Measurements from ENCODE around the gene NLRP3. TPM values are rescaled to one million over a fixed set of nuclear protein-coding genes. Genes with fewer than 3 reads are reported as not detected.

NLRP3 gene
- total RNA-seq, 1 donor from 2014 or later = 0.09 TPM

GRCh38 chr1:247378334-247379073, 37.5 kb upstream of the NLRP3 start:
- DNase-seq (ENCODE audit: low read depth) (no peak), FAIRE-seq (no peak)
- Histone ChIP-seq H3K27me3 (ENCODE audit: insufficient read depth, low read length) (no peaks in the 10 kb centered on the region), H3K4me3 (ENCODE audit: insufficient read depth, low read depth, low read length) (no peak overlapping the region), H3K36me3 (ENCODE audit: insufficient read depth, low read length) (no peaks in the 10 kb centered on the region), H3K27ac (ENCODE audit: low read depth, low read length) (no peak overlapping the region), H3K79me2 (ENCODE audit: insufficient read depth, low read length) (no peaks in the 10 kb centered on the region), H3K9ac (ENCODE audit: low read length) (no peak overlapping the region), H3K4me2 (ENCODE audit: low read length) (no peak overlapping the region), H4K20me1 (ENCODE audit: insufficient read depth, low read length) (no peaks in the 10 kb centered on the region), H2AFZ (ENCODE audit: low read depth, low read length) (no peak overlapping the region), H3K9me3 (ENCODE audit: insufficient read depth, low read depth, low read length) (no peaks in the 10 kb centered on the region), H3K4me1 (ENCODE audit: insufficient read depth, low read length) (no peaks in the 10 kb centered on the region)
- Mint-ChIP-seq H3K27ac (ENCODE audit: unreplicated experiment) (no peak overlapping the region), H3K27me3 (ENCODE audit: low read depth, unreplicated experiment) (peaks cover 13% of the 10 kb centered on the region), H3K9me3 (ENCODE audit: unreplicated experiment) (peaks cover 17% of the 10 kb centered on the region), H3K4me1 (ENCODE audit: low read depth, unreplicated experiment) (no peaks in the 10 kb centered on the region), H3K4me3 (ENCODE audit: unreplicated experiment) (no peak overlapping the region), H3K36me3 (ENCODE audit: low read depth, unreplicated experiment) (peaks cover 1% of the 10 kb centered on the region)
- TF ChIP-seq CTCF (IDR thresholded peaks at IDR 0.05; ENCODE audit: insufficient read depth, low read depth, low read length) (no peak), EZH2 (IDR thresholded peaks at IDR 0.05; ENCODE audit: insufficient read depth, low read length) (no peak)

GRCh38 chr1:247385283-247385682, 30.7 kb upstream of the NLRP3 start:
- FAIRE-seq (no peak), DNase-seq (ENCODE audit: low read depth) (no peak)
- peaks cover 5% of the 10 kb centered on the region for H3K9me3 ChIP-seq (ENCODE audit: insufficient read depth, low read depth, low read length)
- H3K4me2 ChIP-seq (ENCODE audit: low read length) = no peak overlapping the region
- H4K20me1 ChIP-seq (ENCODE audit: insufficient read depth, low read length) = no peaks in the 10 kb centered on the region
- H3K4me1 ChIP-seq (ENCODE audit: insufficient read depth, low read length) = no peaks in the 10 kb centered on the region
- Mint-ChIP-seq H3K4me1 (ENCODE audit: low read depth, unreplicated experiment) (peaks cover 24% of the 10 kb centered on the region), H3K4me3 (ENCODE audit: unreplicated experiment) (no peak overlapping the region), H3K27ac (ENCODE audit: unreplicated experiment) (peak overlapping the region; percentile 36), H3K36me3 (ENCODE audit: low read depth, unreplicated experiment) (peaks cover 3% of the 10 kb centered on the region), H3K27me3 (ENCODE audit: low read depth, unreplicated experiment) (no peaks in the 10 kb centered on the region), H3K9me3 (ENCODE audit: unreplicated experiment) (peaks cover 2% of the 10 kb centered on the region)
- H2AFZ ChIP-seq (ENCODE audit: low read depth, low read length) = no peak overlapping the region
- H3K79me2 ChIP-seq (ENCODE audit: insufficient read depth, low read length) = no peaks in the 10 kb centered on the region
- H3K9ac ChIP-seq (ENCODE audit: low read length) = no peak overlapping the region
- TF ChIP-seq EZH2 (IDR thresholded peaks at IDR 0.05; ENCODE audit: insufficient read depth, low read length) (no peak), CTCF (IDR thresholded peaks at IDR 0.05; ENCODE audit: insufficient read depth, low read depth, low read length) (no peak)
- no peaks in the 10 kb centered on the region for H3K27me3 ChIP-seq (ENCODE audit: insufficient read depth, low read length)
- no peak overlapping the region for H3K4me3 ChIP-seq (ENCODE audit: insufficient read depth, low read depth, low read length)
- no peak overlapping the region for H3K27ac ChIP-seq (ENCODE audit: low read depth, low read length)
- no peaks in the 10 kb centered on the region for H3K36me3 ChIP-seq (ENCODE audit: insufficient read depth, low read length)

- no peaks in the 10 kb centered on the region for H3K79me2 ChIP-seq (ENCODE audit: insufficient read depth, low read length)
- H2AFZ ChIP-seq (ENCODE audit: low read depth, low read length) = no peak overlapping the region
- no peak for DNase-seq (ENCODE audit: low read depth)
- peaks cover 5% of the 10 kb centered on the region for H3K9me3 ChIP-seq (ENCODE audit: insufficient read depth, low read depth, low read length)
- H3K4me1 ChIP-seq (ENCODE audit: insufficient read depth, low read length) = no peaks in the 10 kb centered on the region
- no peak for FAIRE-seq
- H3K9ac ChIP-seq (ENCODE audit: low read length) = no peak overlapping the region
- peaks cover 3% of the 10 kb centered on the region for H3K36me3 Mint-ChIP-seq (ENCODE audit: low read depth, unreplicated experiment)
- no peaks in the 10 kb centered on the region for H4K20me1 ChIP-seq (ENCODE audit: insufficient read depth, low read length)
- no peak overlapping the region for H3K4me3 Mint-ChIP-seq (ENCODE audit: unreplicated experiment)
- peak overlapping the region; percentile 92 for H3K27ac Mint-ChIP-seq (ENCODE audit: unreplicated experiment)
- H3K27me3 ChIP-seq (ENCODE audit: insufficient read depth, low read length) = no peaks in the 10 kb centered on the region
- peaks cover 2% of the 10 kb centered on the region for H3K9me3 Mint-ChIP-seq (ENCODE audit: unreplicated experiment)
- H3K27me3 Mint-ChIP-seq (ENCODE audit: low read depth, unreplicated experiment) = no peaks in the 10 kb centered on the region
- TF ChIP-seq EZH2 (IDR thresholded peaks at IDR 0.05; ENCODE audit: insufficient read depth, low read length) = no peak
- no peak for TF ChIP-seq CTCF (IDR thresholded peaks at IDR 0.05; ENCODE audit: insufficient read depth, low read depth, low read length)
- H3K36me3 ChIP-seq (ENCODE audit: insufficient read depth, low read length) = no peaks in the 10 kb centered on the region
- H3K4me1 Mint-ChIP-seq (ENCODE audit: low read depth, unreplicated experiment) = peaks cover 24% of the 10 kb centered on the region
- H3K27ac ChIP-seq (ENCODE audit: low read depth, low read length) = no peak overlapping the region
- no peak overlapping the region for H3K4me2 ChIP-seq (ENCODE audit: low read length)
- no peak overlapping the region for H3K4me3 ChIP-seq (ENCODE audit: insufficient read depth, low read depth, low read length)
Observed at GRCh38 chr1:247386217-247386616, 29.8 kb upstream of the NLRP3 start.
